ENCODE measurements around the gene ALAS1.

DNA sequence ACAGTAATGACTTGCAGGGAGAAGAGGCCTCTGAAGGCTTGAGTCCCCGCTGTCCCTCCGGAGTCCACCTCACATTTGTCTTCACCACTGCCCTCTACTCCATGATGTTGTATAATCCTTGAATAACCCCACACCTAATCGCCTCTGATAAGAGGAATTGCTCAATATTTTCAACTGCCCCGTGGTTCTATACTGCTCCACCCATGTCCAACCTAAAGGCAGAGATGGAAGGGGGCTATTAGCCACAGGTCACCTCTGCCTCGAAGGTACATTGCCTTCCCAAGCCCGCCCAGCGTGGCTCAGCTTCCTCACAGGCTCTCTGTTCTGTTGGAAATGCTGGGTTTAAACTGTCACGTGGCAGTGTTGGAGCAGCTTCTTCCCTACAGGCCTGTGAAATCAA is 15.0 kb downstream of the ALAS1 start:
- TF ChIP-seq POLR2A (IDR thresholded peaks at IDR 0.05; ENCODE audit: low read depth, low read length) (no peak), TAF1 (IDR thresholded peaks at IDR 0.05; ENCODE audit: borderline replicate concordance, low read depth, low read length) (no peak), POLR2AphosphoS5 (IDR thresholded peaks at IDR 0.05; ENCODE audit: low read depth, low read length) (no peak)
